ENCODE measurements around the gene IBA57.

IBA57 gene

GRCh38 chr1:228194921-228195812 lies 29.6 kb downstream of the IBA57 start:
- DNase-seq = no peak

DNA sequence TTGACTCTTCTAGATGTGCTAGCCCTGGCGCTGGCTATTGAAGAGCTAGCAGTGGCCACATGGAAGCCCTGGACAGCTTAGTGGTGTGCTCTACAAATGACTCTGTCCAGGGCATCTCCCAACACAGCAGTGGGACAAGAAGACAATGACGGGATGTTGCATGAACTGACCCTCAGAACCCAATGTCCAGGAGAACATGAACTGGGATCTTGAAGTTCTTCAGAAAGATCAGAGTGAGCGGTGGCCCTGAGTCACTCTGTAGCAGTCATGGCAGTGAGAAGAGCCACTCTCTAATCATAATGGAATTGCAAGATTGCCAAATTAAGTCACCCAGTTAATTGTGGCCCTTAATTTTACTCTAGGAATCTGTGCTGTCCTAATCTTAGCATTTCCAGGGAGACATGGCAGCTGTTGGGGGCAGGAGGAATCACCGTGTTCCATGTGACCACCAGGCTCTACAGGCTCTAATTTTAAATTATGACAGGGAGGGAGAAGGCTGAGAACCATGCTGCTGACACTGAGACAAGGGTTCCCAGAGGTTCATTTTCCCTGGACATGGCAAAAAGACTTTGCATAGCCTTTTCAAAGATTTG lies 32.0 kb downstream of the IBA57 start:
- no peak for DNase-seq

GRCh38 chr1:228198977-228199590 lies 33.5 kb downstream of the IBA57 start:
- no peak for DNase-seq

DNA sequence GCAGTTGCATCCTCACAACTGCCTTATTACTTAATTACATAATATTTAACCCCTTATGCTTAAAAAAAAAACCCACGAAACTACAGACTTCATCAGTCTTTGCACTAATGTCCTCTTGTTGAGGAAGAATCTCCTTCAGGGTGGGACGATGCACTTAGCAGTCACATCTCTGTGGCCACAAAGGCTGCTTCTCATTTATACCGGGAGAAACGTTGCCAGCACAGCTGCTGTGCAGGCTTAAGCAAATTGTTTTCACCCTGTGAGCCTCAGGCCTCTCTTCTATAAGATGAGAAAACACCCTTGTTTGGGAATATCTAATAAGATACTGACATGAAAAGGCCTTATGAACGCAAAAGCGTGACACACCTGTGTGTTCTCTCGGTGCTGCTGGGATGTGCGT lies 39.4 kb downstream of the IBA57 start:
- no peak for DNase-seq

- no peak for DNase-seq
Observed at GRCh38 chr1:228205526-228206436, 40.2 kb downstream of the IBA57 start.

DNA sequence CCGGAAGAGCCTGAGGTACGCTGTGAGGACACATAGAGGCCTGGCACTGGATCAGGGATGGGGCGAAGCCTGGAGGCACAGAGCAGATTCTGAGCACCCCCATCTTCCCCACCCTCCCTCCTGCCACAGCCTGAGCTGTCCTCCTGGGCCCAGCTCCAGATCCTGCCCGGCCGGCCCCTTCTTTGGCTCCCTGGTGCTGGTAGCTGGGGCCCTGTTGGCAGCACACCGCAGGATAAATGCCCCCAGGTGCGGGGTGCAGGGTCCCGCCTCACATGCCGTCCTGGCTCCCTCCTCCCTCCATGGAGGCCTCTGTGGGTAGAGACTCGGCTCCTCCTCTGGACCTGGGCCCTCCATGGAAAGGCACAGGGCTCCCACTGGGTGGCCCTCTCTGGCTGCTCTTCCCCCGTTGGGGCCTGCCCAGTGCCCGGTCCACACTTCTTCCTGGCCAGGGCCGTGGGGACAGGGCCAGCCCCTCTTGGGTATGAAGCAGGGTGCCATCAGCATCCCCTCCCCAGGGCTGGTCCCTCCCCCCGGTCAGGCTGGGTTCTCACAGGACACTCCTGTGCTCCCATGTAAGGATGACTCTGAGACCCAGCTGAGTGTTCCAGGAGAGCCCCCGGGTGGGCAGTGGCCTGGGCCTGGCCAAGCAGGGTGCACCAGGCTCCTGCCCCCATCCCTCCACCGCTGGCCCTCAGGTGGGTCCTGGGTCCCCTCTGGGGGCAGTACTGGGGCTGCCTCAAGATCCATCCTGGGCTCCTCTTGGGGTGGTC lies 41.2 kb downstream of the IBA57 start:
- no peak for DNase-seq

GRCh38 chr1:228207381-228207810 lies 41.8 kb downstream of the IBA57 start:
- DNase-seq = no peak

GRCh38 chr1:228207851-228208821 lies 42.5 kb downstream of the IBA57 start, which contains the start of gene OBSCN:
Gene OBSCN (plus strand): TSS chr1:228208044. CDS start chr1:228211784, 3,740 bp downstream.
- DNase-seq = no peak

- no peak for DNase-seq
Observed at GRCh38 chr1:228208831-228209551, 43.4 kb downstream of the IBA57 start.

- no peak for DNase-seq
Observed at GRCh38 chr1:228209657-228210056, 44.1 kb downstream of the IBA57 start.

DNA sequence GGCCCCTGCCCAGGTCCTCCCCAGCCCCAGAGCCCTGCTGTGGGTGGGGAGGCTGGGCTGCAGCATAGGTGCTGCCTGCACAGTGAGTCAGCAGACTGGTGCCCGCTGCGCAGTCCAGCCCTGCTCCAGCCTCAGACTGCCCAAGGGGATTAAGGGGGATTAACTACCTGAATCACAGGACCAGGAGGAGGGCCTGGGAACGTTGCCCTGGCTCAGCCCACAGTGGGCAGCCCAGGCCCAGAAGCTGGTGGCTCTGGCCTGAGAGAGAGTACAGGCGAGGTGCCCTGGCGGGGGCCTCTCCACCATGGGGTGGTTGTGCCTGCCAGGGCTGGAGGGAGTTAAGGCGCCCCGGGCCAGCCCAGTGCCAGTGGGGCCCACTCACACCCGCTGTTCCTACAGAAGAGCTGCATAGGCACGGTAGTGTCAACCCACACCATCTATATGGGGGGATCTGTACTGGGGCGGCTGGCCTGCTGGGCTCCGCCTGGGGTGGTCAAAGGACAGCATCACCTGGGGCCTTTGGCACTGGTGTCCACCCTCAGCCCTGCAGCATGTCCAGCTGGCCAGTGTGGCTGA lies 44.6 kb downstream of the IBA57 start:
- DNase-seq = no peak

GRCh38 chr1:228210712-228211530 lies 45.3 kb downstream of the IBA57 start:
- no peak for DNase-seq

DNA sequence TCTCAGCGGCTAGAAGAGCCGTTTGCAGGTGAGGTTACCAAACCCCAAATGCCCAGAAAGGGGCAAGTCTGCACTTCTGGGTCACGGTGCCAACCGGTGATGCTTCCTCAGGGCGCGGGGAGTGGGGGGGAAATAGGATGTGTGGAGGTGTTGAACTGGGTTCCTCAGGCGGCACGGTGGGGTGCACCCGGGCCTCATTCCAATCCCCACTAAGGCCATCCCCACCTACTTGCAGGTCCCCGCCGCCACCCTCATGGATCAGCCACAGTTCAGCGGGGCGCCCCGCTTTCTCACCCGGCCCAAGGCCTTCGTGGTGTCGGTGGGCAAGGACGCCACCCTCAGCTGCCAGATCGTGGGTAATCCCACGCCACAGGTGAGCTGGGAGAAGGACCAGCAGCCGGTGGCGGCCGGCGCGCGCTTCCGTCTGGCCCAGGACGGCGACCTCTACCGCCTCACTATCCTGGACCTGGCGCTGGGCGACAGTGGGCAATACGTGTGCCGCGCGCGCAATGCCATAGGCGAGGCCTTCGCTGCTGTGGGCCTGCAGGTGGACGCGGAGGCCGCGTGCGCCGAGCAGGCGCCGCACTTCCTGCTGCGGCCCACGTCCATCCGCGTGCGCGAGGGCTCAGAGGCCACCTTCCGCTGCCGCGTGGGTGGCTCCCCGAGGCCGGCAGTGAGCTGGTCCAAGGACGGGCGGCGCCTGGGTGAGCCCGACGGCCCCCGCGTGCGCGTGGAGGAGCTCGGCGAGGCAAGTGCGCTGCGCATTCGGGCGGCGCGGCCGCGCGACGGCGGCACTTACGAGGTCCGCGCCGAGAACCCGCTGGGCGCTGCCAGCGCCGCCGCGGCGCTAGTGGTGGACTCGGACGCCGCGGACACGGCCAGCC lies 46.2 kb downstream of the IBA57 start:
- DNase-seq = no peak

- DNase-seq = no peak
Observed at GRCh38 chr1:228212415-228212965, 46.9 kb downstream of the IBA57 start.

GRCh38 chr1:228212966-228213844 lies 47.6 kb downstream of the IBA57 start:
- peak; percentile 37 for DNase-seq

Measured in NCI-H1105 treated with DMSO at 0.1 percent for 48 hours (cell line).